ENCODE data around the gene SIRPD. TPM values are rescaled to one million over a fixed set of nuclear protein-coding genes. Genes with fewer than 3 reads are reported as not detected.

Gene SIRPD
- 2.2 TPM in 1 of 2 replicates, not detected in the other for polyA plus RNA-seq

GRCh38 chr20:1557605-1558004 is at the start of gene SIRPD:
Gene SIRPD, minus strand, starts transcription at chr20:1557705. Its CDS starts 52 bp downstream, at chr20:1557653.

GRCh38 chr20:1491281-1491840 is 66.1 kb downstream of the SIRPD start, which contains the start of gene SIRPB2:
Gene SIRPB2, minus strand, starts transcription at chr20:1491420. Its CDS starts 61 bp downstream, at chr20:1491359.

Other genes with a start within 250 kb of the SIRPD start
- gene SDCBP2, start 228.6 kb downstream of the SIRPD start, polyA plus RNA-seq, result 3.9 and 5.5 TPM in 2 replicates
- 109 and 157 TPM in 2 replicates for gene FKBP1A, start 164.7 kb downstream of the SIRPD start, polyA plus RNA-seq
- 21.1 and 31.4 TPM in 2 replicates for gene NSFL1C, start 90.9 kb downstream of the SIRPD start, polyA plus RNA-seq
- not detected in 2 replicates for gene SIRPB2, start 66.3 kb downstream of the SIRPD start, polyA plus RNA-seq
- 5.8 and 17.3 TPM in 2 replicates for gene SIRPB1, start 62.3 kb upstream of the SIRPD start, polyA plus RNA-seq
- gene SIRPG, start 100.1 kb upstream of the SIRPD start, polyA plus RNA-seq, result 4.9 TPM in 1 of 2 replicates, not detected in the other

All from Purkinje cell (primary cell).